Astrocyte (in vitro differentiated cells and primary cell): ENCODE measurements around the gene DCST1. TPM values are rescaled to one million over a fixed set of nuclear protein-coding genes. Genes with fewer than 3 reads are reported as not detected.
A peak's percentile ranks its signal among the peaks of the same experiment; 100 is the strongest.

Source experiments
- DNase-seq: peaks from one replicate; pipeline ENCODE4 v3.0.0-alpha.2; 2010; ENCODE audit warnings: low read depth
- FAIRE-seq: peaks from 2 replicates; lab custom pipeline; 2011; peaks lifted over from hg19 to GRCh38; lab: Jason Lieb, UNC
- H2AFZ ChIP-seq: 2 replicates; pipeline ENCODE4 v1.6.0; 2012; ENCODE audit warnings: low read depth, low read length, inconsistent platforms
- H3K27ac ChIP-seq: 2 replicates; pipeline ENCODE4 v1.5.1; 2011; ENCODE audit warnings: low read depth, low read length, inconsistent platforms
- H3K27me3 ChIP-seq: 2 replicates; pipeline ENCODE4 v1.6.0; 2011; ENCODE audit warnings: low read length, inconsistent platforms; ENCODE audit not compliant: insufficient read depth
- H3K36me3 ChIP-seq: 2 replicates; pipeline ENCODE4 v1.5.1; 2011; ENCODE audit warnings: low read length, inconsistent platforms; ENCODE audit not compliant: insufficient read depth
- H3K4me1 ChIP-seq: 2 replicates; pipeline ENCODE4 v1.5.1; 2011; ENCODE audit warnings: low read length, inconsistent platforms; ENCODE audit not compliant: insufficient read depth
- H3K4me2 ChIP-seq: 2 replicates; pipeline ENCODE4 v1.6.0; 2012; ENCODE audit warnings: low read length, inconsistent platforms
- H3K4me3 ChIP-seq: 2 replicates; pipeline ENCODE4 v1.5.1; 2011; ENCODE audit warnings: low read depth, mild to moderate bottlenecking, low read length, inconsistent platforms; ENCODE audit not compliant: insufficient read depth
- H3K79me2 ChIP-seq: 2 replicates; pipeline ENCODE4 v1.6.0; 2012; ENCODE audit warnings: mild to moderate bottlenecking, low read length, inconsistent platforms; ENCODE audit not compliant: insufficient read depth
- H3K9ac ChIP-seq: 2 replicates; pipeline ENCODE4 v1.6.0; 2012; ENCODE audit warnings: mild to moderate bottlenecking, low read length, inconsistent platforms
- H3K9me3 ChIP-seq: 2 replicates; pipeline ENCODE4 v1.5.1; 2012; ENCODE audit warnings: low read depth, mild to moderate bottlenecking, low read length, inconsistent platforms; ENCODE audit not compliant: insufficient read depth
- H4K20me1 ChIP-seq: 2 replicates; pipeline ENCODE4 v1.6.0; 2012; ENCODE audit warnings: low read length, inconsistent platforms; ENCODE audit not compliant: insufficient read depth
- H3K27ac Mint-ChIP-seq: one replicate; pipeline ENCODE4 v1.8.0; 2021; ENCODE audit warnings: mild to moderate bottlenecking, mixed read lengths; ENCODE audit not compliant: unreplicated experiment
- H3K27me3 Mint-ChIP-seq: one replicate; pipeline ENCODE4 v1.8.0; 2021; ENCODE audit warnings: low read depth, mixed read lengths; ENCODE audit not compliant: unreplicated experiment
- H3K36me3 Mint-ChIP-seq: one replicate; pipeline ENCODE4 v1.8.0; 2021; ENCODE audit warnings: low read depth, mixed read lengths; ENCODE audit not compliant: unreplicated experiment
- H3K4me1 Mint-ChIP-seq: one replicate; pipeline ENCODE4 v1.8.0; 2021; ENCODE audit warnings: low read depth, mixed read lengths; ENCODE audit not compliant: unreplicated experiment
- H3K4me3 Mint-ChIP-seq: one replicate; pipeline ENCODE4 v1.8.0; 2021; ENCODE audit warnings: mild to moderate bottlenecking, moderate library complexity, mixed read lengths; ENCODE audit not compliant: unreplicated experiment
- H3K9me3 Mint-ChIP-seq: one replicate; pipeline ENCODE4 v1.8.0; 2021; ENCODE audit warnings: mild to moderate bottlenecking, mixed read lengths; ENCODE audit not compliant: unreplicated experiment
- CTCF ChIP-seq: IDR thresholded peaks from 2 replicates; pipeline ENCODE4 v1.5.1; 2011; ENCODE audit warnings: low read depth, mild to moderate bottlenecking, inconsistent platforms, low read length, moderate library complexity; ENCODE audit not compliant: insufficient read depth
- EZH2 ChIP-seq: IDR thresholded peaks from 2 replicates; pipeline ENCODE4 v1.6.1; 2012; ENCODE audit warnings: mild to moderate bottlenecking, low read length, inconsistent platforms; ENCODE audit not compliant: insufficient read depth
- total RNA-seq: library from RNA; stranded (reverse); gene quantifications from 2 replicates; pipeline ENCODE4 v1.2.1, GENCODE V29; 2021

Gene DCST1
- total RNA-seq, 1 donor from 2014 or later, result not detected

- Mint-ChIP-seq H3K9me3 (no peaks in the 10 kb centered on the region), H3K27ac (no peak overlapping the region), H3K27me3 (no peaks in the 10 kb centered on the region), H3K36me3 (peaks cover 9% of the 10 kb centered on the region), H3K4me3 (no peak overlapping the region), H3K4me1 (peaks cover 20% of the 10 kb centered on the region)
- H3K27ac ChIP-seq, result no peak overlapping the region
- FAIRE-seq, result no peak
- peaks cover 29% of the 10 kb centered on the region for H4K20me1 ChIP-seq
- H3K9me3 ChIP-seq, result no peaks in the 10 kb centered on the region
- H3K27me3 ChIP-seq, result no peaks in the 10 kb centered on the region
- no peak for TF ChIP-seq CTCF
- TF ChIP-seq EZH2, result no peak
- peaks cover 7% of the 10 kb centered on the region for H3K4me1 ChIP-seq
- DNase-seq, result no peak
- no peak overlapping the region for H3K4me3 ChIP-seq
- H2AFZ ChIP-seq, result no peak overlapping the region
- H3K36me3 ChIP-seq, result peaks cover 24% of the 10 kb centered on the region
- H3K79me2 ChIP-seq, result peaks cover 37% of the 10 kb centered on the region
- no peak overlapping the region for H3K9ac ChIP-seq
- no peak overlapping the region for H3K4me2 ChIP-seq
Measured at GRCh38 chr1:154990276-154990675, 43.3 kb upstream of the DCST1 start.

GRCh38 chr1:154992721-154993571 lies 40.7 kb upstream of the DCST1 start:
- Mint-ChIP-seq H3K36me3 (peaks cover 9% of the 10 kb centered on the region), H3K4me1 (peaks cover 22% of the 10 kb centered on the region), H3K27ac (peak overlapping the region; percentile 84), H3K27me3 (no peaks in the 10 kb centered on the region), H3K4me3 (no peak overlapping the region), H3K9me3 (no peaks in the 10 kb centered on the region)
- H3K36me3 ChIP-seq, result peaks cover 14% of the 10 kb centered on the region
- H3K27me3 ChIP-seq, result no peaks in the 10 kb centered on the region
- FAIRE-seq (no peak), DNase-seq (peak; percentile 52)
- H3K9me3 ChIP-seq, result no peaks in the 10 kb centered on the region
- peaks cover 7% of the 10 kb centered on the region for H3K4me1 ChIP-seq
- H4K20me1 ChIP-seq, result peaks cover 25% of the 10 kb centered on the region
- H3K79me2 ChIP-seq, result peaks cover 22% of the 10 kb centered on the region
- H2AFZ ChIP-seq, result no peak overlapping the region
- TF ChIP-seq EZH2 (no peak), CTCF (no peak)
- no peak overlapping the region for H3K4me3 ChIP-seq
- H3K9ac ChIP-seq, result peak overlapping the region; percentile 8
- H3K4me2 ChIP-seq, result no peak overlapping the region
- H3K27ac ChIP-seq, result no peak overlapping the region

- Histone ChIP-seq H4K20me1 (peaks cover 17% of the 10 kb centered on the region), H3K9me3 (no peaks in the 10 kb centered on the region), H3K9ac (peak within 1 kb of the TSS; percentile 8), H3K4me3 (no peak within 1 kb of the TSS), H3K79me2 (peaks cover 14% of the 10 kb centered on the region), H3K4me2 (no peak within 1 kb of the TSS), H3K36me3 (peaks cover 8% of the 10 kb centered on the region), H3K27ac (no peak within 1 kb of the TSS), H2AFZ (no peak within 1 kb of the TSS), H3K27me3 (no peaks in the 10 kb centered on the region), H3K4me1 (peaks cover 7% of the 10 kb centered on the region)
- DNase-seq, result no peak
- H3K9me3 Mint-ChIP-seq, result no peaks in the 10 kb centered on the region
- peaks cover 22% of the 10 kb centered on the region for H3K4me1 Mint-ChIP-seq
- H3K27ac Mint-ChIP-seq, result peak within 1 kb of the TSS; percentile 84
- no peaks in the 10 kb centered on the region for H3K27me3 Mint-ChIP-seq
- FAIRE-seq, result no peak
- H3K36me3 Mint-ChIP-seq, result peaks cover 8% of the 10 kb centered on the region
- H3K4me3 Mint-ChIP-seq, result no peak within 1 kb of the TSS
- TF ChIP-seq CTCF, result no peak
- TF ChIP-seq EZH2, result no peak
Measured at GRCh38 chr1:154993572-154994268, 39.9 kb upstream of the DCST1 start, which contains the start of gene LENEP. Gene LENEP (plus strand): TSS chr1:154993586. CDS start chr1:154993608, 22 bp downstream.
